NCI-H69 (cell line): ENCODE measurements around the gene SRA1.
A peak's percentile ranks its signal among the peaks of the same experiment; 100 is the strongest.
"Not testable (repeated sequence)": the region's sequence is repeated elsewhere in the genome, so short reads cannot be mapped to it uniquely, and the experiment has no call there.

Experiments used
- DNase-seq: peaks from one replicate; lab custom pipeline; 2025; lab: John Stamatoyannopoulos, UW

The SRA1 gene

GRCh38 chr5:140557136-140557805 lies at the start of gene SRA1:
TSS of gene SRA1 (minus strand) at chr5:140557473. CDS start at chr5:140557452, 21 bp downstream.
- DNase-seq: peak; percentile 97

GRCh38 chr5:140607031-140607430 lies 49.8 kb upstream of the SRA1 start:
- no peak for DNase-seq

- DNase-seq: no peak
Measured at GRCh38 chr5:140605879-140606278, 48.6 kb upstream of the SRA1 start.

GRCh38 chr5:140603734-140604133 lies 46.5 kb upstream of the SRA1 start:
- no peak for DNase-seq

- not testable (repeated sequence) for DNase-seq
Measured at GRCh38 chr5:140603446-140603698, 46.1 kb upstream of the SRA1 start.

GRCh38 chr5:140602147-140602546 lies 44.9 kb upstream of the SRA1 start:
- DNase-seq: no peak

- no peak for DNase-seq
Measured at GRCh38 chr5:140600096-140600495, 42.8 kb upstream of the SRA1 start.

GRCh38 chr5:140598836-140599235 lies 41.6 kb upstream of the SRA1 start:
- no peak for DNase-seq

GRCh38 chr5:140596321-140596741 lies 39.1 kb upstream of the SRA1 start:
- DNase-seq: peak; percentile 9

GRCh38 chr5:140595538-140596300 lies 38.4 kb upstream of the SRA1 start:
- DNase-seq: peak; percentile 45

GRCh38 chr5:140594169-140594568 lies 36.9 kb upstream of the SRA1 start:
- DNase-seq: peak; percentile 13

GRCh38 chr5:140593070-140593469 lies 35.8 kb upstream of the SRA1 start:
- DNase-seq: peak; percentile 75

- no peak for DNase-seq
Measured at GRCh38 chr5:140591747-140592372, 34.6 kb upstream of the SRA1 start.

- DNase-seq: no peak
Measured at GRCh38 chr5:140590861-140591260, 33.6 kb upstream of the SRA1 start.

- DNase-seq: no peak
Measured at GRCh38 chr5:140588311-140589070, 31.2 kb upstream of the SRA1 start.

- DNase-seq: no peak
Measured at GRCh38 chr5:140587495-140587894, 30.2 kb upstream of the SRA1 start.

GRCh38 chr5:140579188-140579747 lies 22.0 kb upstream of the SRA1 start:
- not testable (repeated sequence) for DNase-seq

GRCh38 chr5:140576776-140577201 lies 19.5 kb upstream of the SRA1 start:
- no peak for DNase-seq

GRCh38 chr5:140575309-140575708 lies 18.0 kb upstream of the SRA1 start:
- DNase-seq: peak; percentile 21

- no peak for DNase-seq
Measured at GRCh38 chr5:140574165-140574564, 16.9 kb upstream of the SRA1 start.

GRCh38 chr5:140573683-140574082 lies 16.4 kb upstream of the SRA1 start:
- DNase-seq: no peak

GRCh38 chr5:140571105-140571504 lies 13.8 kb upstream of the SRA1 start:
- no peak for DNase-seq
